Naive thymus-derived CD4-positive, alpha-beta T cell (primary cell): ENCODE measurements around the gene CIAO2A. TPM values are rescaled to one million over a fixed set of nuclear protein-coding genes. Genes with fewer than 3 reads are reported as not detected.

Experiments
- polyA plus RNA-seq, 2 donors: library from polyadenylated mRNA; unstranded; fragments of 300-500 nt; fragmentation: Illumina TruSeq; gene quantifications; one replicate each; pipeline ENCODE4 v1.2.3, GENCODE V29; 2021
- total RNA-seq, 6 experiments: library from RNA in 5 of 6; stranded (reverse) in 5 of 6; gene quantifications; 1 replicate in 5 of 6; 2 replicates in 1 of 6; pipeline ENCODE4 v1.2.3 and lab custom pipeline; 2021 to 2026

The CIAO2A gene
- total and polyA plus RNA-seq, 7 experiments from 2014 or later = 19.2 to 92.1 (median 32.9) TPM

Other genes starting within 250 kb of the CIAO2A start
- gene DAPK2, start 47.4 kb downstream of the CIAO2A start, total RNA-seq = 1 to 10 TPM in 3 of 5 experiments, under 1 TPM in 1, not detected in 1; 0.46 to 9.3 (median 4.2) TPM
- not detected for gene DAPK2, start 47.4 kb downstream of the CIAO2A start, polyA plus RNA-seq
- gene SNX1, start 2.1 kb upstream of the CIAO2A start, total RNA-seq = 100 to 1,000 TPM; 117 to 161 (median 153) TPM
- gene SNX1, start 2.1 kb upstream of the CIAO2A start, polyA plus RNA-seq = 10 to 100 TPM; 61.3 to 84.4 TPM
- gene SNX22, start 57.9 kb upstream of the CIAO2A start, total RNA-seq = 1 to 10 TPM in 3 of 5 experiments, under 1 TPM in 2; 0.19 to 1.6 (median 1.2) TPM
- under 1 TPM; 0.87 to 0.93 TPM for gene SNX22, start 57.9 kb upstream of the CIAO2A start, polyA plus RNA-seq
- 100 to 1,000 TPM; 160 to 530 (median 184) TPM for gene PPIB, start 69.2 kb upstream of the CIAO2A start, total RNA-seq
- gene PPIB, start 69.2 kb upstream of the CIAO2A start, polyA plus RNA-seq = 100 to 1,000 TPM; 476 to 557 TPM